GM06990 (cell line): Measurements from ENCODE around the gene DCANP1.
"Not testable (repeated sequence)": the region's sequence is repeated elsewhere in the genome, so short reads cannot be mapped to it uniquely, and the experiment has no call there.

Experiments
- DNase-seq: peaks from one replicate; pipeline ENCODE4 v3.0.0-alpha.2; 2011; ENCODE audit not compliant: insufficient read length; ENCODE audit errors: extremely low read depth
- H3K27me3 ChIP-seq: replicated peaks from 2 replicates; pipeline ENCODE4 v1.6.0; 2011; ENCODE audit warnings: low read length; ENCODE audit not compliant: control insufficient read depth, insufficient read depth
- H3K36me3 ChIP-seq: 2 replicates; pipeline ENCODE4 v1.5.1; 2011; ENCODE audit warnings: low read length; ENCODE audit not compliant: control insufficient read depth, insufficient read depth
- H3K4me3 ChIP-seq: replicated peaks from 2 replicates; pipeline ENCODE4 v1.5.1; 2011; ENCODE audit warnings: low read depth, mild to moderate bottlenecking, control low read depth, low read length
- TF ChIP-seq, protein P1 (sequence below): IDR thresholded peaks from 2 replicates; pipeline ENCODE4 v1.5.1; 2011; ENCODE audit warnings: low read length, control low read depth, mild to moderate bottlenecking, inconsistent platforms; ENCODE audit not compliant: insufficient read depth, poor library complexity, severe bottlenecking

The DCANP1 gene

GRCh38 chr5:135447298-135447929 is at the start of gene DCANP1:
DCANP1 (minus strand) TSS chr5:135447348; CDS start chr5:135447108, 240 bp downstream.
- DNase-seq = no peak
- Histone ChIP-seq H3K36me3 (no peaks in the 10 kb centered on the region), H3K27me3 (no peaks in the 10 kb centered on the region), H3K4me3 (no peak within 1 kb of the TSS)
- TF ChIP-seq, protein P1, sequence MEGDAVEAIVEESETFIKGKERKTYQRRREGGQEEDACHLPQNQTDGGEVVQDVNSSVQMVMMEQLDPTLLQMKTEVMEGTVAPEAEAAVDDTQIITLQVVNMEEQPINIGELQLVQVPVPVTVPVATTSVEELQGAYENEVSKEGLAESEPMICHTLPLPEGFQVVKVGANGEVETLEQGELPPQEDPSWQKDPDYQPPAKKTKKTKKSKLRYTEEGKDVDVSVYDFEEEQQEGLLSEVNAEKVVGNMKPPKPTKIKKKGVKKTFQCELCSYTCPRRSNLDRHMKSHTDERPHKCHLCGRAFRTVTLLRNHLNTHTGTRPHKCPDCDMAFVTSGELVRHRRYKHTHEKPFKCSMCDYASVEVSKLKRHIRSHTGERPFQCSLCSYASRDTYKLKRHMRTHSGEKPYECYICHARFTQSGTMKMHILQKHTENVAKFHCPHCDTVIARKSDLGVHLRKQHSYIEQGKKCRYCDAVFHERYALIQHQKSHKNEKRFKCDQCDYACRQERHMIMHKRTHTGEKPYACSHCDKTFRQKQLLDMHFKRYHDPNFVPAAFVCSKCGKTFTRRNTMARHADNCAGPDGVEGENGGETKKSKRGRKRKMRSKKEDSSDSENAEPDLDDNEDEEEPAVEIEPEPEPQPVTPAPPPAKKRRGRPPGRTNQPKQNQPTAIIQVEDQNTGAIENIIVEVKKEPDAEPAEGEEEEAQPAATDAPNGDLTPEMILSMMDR = no peak

DNA sequence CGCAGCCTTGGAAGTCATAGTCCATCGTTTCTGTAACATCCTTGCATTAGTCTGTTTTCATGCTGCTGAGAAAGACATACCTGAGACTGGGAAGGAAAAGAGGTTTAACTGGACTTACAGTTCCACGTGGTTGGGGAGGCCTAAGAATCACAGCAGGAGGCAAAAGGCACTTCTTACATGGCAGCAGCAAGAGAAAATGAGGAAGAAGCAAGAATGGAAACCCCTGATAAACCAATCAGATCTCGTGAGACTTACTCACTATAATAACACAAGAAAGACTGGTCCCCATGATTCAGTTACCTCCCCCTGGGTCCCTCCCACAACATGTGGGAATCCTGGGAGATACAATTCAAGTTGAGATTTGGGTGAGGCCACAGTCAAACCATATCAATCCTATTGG is 48.4 kb upstream of the DCANP1 start:
- DNase-seq, H3K27me3 ChIP-seq, H3K36me3 ChIP-seq, H3K4me3 ChIP-seq: not testable (repeated sequence)

DNA sequence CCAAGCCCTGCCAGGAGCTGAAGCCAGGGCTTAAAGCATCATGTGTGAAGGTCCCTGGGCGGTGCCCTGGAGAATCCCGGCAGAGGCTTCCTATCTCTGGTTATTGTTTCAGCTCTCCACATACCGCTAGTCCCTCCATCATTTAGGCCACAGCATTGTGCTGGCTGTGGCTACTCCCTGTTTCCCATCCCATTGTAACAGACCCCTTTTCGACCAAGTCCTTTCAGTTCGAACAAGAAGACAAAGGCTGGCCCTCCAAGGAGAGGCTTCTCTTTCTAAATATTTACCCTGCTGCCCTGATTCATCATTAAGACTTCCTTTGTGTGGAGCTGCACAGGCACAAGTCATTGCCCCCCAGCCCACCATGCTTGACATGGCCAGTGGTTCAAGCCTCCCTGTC is 47.0 kb upstream of the DCANP1 start:
- Histone ChIP-seq H3K27me3 (peaks cover 4% of the 10 kb centered on the region), H3K4me3 (no peak overlapping the region), H3K36me3 (no peaks in the 10 kb centered on the region)
- no peak for DNase-seq
- TF ChIP-seq, protein P1 = no peak

DNA sequence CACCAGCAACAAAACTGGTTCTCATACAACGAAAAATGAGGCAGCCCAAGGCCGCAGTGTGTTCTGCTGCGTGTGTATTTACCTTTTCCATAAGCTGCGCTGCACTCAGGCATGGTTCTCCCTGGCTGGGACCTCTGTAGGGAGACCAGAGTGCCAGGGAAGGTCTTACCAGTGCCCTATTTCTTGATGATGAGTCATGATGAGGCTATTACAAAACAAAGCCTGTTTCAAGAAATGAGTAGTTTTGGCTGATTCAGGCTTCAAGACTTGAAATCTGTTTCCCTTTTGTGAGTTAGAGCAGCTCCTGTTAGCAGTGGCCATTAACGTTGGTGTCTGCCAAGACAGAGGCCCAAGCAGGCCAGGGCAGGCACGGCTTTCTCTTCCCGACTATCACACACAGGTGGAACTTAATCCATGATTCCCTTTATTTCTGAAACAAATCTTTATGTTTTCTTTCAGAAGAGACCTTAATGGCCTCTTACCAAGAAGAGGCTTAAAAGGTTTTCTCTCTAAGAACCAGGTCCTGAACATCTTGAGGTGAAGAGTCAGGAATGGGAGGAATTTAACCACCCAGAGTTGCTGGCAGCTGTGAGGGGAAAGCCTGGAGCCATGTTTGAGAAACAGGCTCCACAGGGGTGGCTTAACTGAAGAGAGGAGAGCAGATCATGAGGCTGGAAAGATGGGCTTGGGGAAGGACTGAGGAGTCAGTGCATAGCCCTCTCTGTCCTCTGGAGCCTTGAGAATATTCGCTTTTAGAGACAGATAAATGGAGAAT is 46.4 kb upstream of the DCANP1 start:
- peaks cover 6% of the 10 kb centered on the region for H3K27me3 ChIP-seq
- H3K4me3 ChIP-seq = no peak overlapping the region
- no peaks in the 10 kb centered on the region for H3K36me3 ChIP-seq
- TF ChIP-seq, protein P1 = no peak
- no peak for DNase-seq

DNA sequence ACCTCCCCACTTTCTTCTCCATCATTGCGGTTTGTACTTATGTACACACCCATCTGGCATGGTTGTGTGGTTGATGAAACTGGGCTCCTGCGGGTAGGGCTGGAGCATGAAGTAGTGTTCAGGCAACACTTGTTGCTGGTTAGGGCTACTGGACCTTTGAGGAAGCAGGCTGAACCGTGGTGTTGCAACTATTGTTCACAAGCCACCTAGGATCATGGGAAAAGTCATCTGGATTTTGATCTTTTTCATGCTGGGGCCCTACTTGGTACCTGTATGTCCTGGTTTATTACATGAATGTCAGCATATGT is 45.1 kb upstream of the DCANP1 start:
- no peak for DNase-seq
- H3K36me3 ChIP-seq = no peaks in the 10 kb centered on the region
- H3K27me3 ChIP-seq = peaks cover 6% of the 10 kb centered on the region
- no peak overlapping the region for H3K4me3 ChIP-seq
- TF ChIP-seq, protein P1 = no peak

DNA sequence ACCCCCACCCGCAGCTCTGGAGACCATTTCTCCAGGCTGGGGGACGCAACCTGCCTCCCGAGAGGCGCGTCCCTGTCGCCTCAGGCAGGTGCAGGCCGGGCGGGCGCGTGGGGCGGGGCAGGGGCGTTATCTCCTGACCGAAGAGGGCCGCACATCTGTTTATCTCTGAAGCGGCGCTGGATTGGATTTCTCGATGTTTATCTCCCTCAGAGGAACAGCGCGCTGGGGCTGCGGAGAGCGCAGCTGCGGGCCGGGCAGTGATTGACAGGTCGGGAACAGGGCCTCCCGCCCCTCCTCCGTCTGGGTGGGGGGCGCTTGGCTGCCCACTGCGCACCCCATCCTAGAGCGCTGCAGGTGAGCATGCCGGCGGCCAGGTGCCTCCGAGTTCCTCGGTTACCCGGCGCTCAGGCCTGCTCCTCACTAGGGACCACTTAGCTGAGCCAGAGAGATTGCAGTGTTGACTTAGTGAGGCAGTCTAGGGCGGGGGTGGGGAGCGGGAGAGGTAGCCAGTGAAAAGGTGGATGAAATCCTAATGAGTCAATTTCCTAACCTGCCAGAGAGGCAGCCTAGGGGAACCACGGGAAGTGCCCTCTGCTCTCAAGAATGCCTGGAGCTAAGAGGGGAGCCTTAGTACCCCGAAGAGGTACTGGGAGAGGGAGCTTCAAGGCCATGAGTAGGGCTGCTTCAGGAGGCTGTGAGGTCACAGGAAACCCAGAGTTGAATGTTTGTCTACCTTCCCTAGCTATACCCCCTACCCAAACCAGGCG is 44.6 kb upstream of the DCANP1 start:
- DNase-seq = no peak
- Histone ChIP-seq H3K27me3 (peaks cover 6% of the 10 kb centered on the region), H3K4me3 (no peak overlapping the region)

More for the DNA sequence above, 44.6 kb upstream of the DCANP1 start:
- TF ChIP-seq, protein P1 = no peak
- no peaks in the 10 kb centered on the region for H3K36me3 ChIP-seq
